ENCODE measurements around the gene RBM19.

RBM19 gene

GRCh38 chr12:113837528-113838296 is 128.4 kb downstream of the RBM19 start:
- Histone ChIP-seq H3K9ac (ENCODE audit: low read depth, low read length) (no peak overlapping the region), H3K4me1 (ENCODE audit: insufficient read depth, low read length) (0 out of 2 replicates have a peak, but pooled peaks cover 7% of the 10 kb centered on the region), H3K36me3 (ENCODE audit: insufficient read depth, low read length) (no peaks in the 10 kb centered on the region), H3K9me3 (ENCODE audit: control insufficient read depth, insufficient read depth, low read length) (no peaks in the 10 kb centered on the region)

- H3K4me1 ChIP-seq (ENCODE audit: insufficient read depth, low read length), result 0 out of 2 replicates have a peak, but pooled peaks cover 7% of the 10 kb centered on the region
- H3K9me3 ChIP-seq (ENCODE audit: control insufficient read depth, insufficient read depth, low read length), result no peaks in the 10 kb centered on the region
- H3K9ac ChIP-seq (ENCODE audit: low read depth, low read length), result no peak overlapping the region
- H3K36me3 ChIP-seq (ENCODE audit: insufficient read depth, low read length), result no peaks in the 10 kb centered on the region
Observed at GRCh38 chr12:113837084-113837483, 129.0 kb downstream of the RBM19 start.

- H3K9me3 ChIP-seq (ENCODE audit: control insufficient read depth, insufficient read depth, low read length), result no peaks in the 10 kb centered on the region
- H3K9ac ChIP-seq (ENCODE audit: low read depth, low read length), result no peak overlapping the region
- H3K4me1 ChIP-seq (ENCODE audit: insufficient read depth, low read length), result peaks cover 7% of the 10 kb centered on the region; the same call in 1 of the 2 replicates
- H3K36me3 ChIP-seq (ENCODE audit: insufficient read depth, low read length), result no peaks in the 10 kb centered on the region
Observed at GRCh38 chr12:113835896-113836295, 130.2 kb downstream of the RBM19 start.

- peaks cover 7% of the 10 kb centered on the region; the same call in 1 of the 2 replicates for H3K4me1 ChIP-seq (ENCODE audit: insufficient read depth, low read length)
- H3K9ac ChIP-seq (ENCODE audit: low read depth, low read length), result no peak overlapping the region
- no peaks in the 10 kb centered on the region for H3K9me3 ChIP-seq (ENCODE audit: control insufficient read depth, insufficient read depth, low read length)
- H3K36me3 ChIP-seq (ENCODE audit: insufficient read depth, low read length), result no peaks in the 10 kb centered on the region
Observed at GRCh38 chr12:113835433-113835832, 130.7 kb downstream of the RBM19 start.

- no peaks in the 10 kb centered on the region for H3K36me3 ChIP-seq (ENCODE audit: insufficient read depth, low read length)
- peaks cover 7% of the 10 kb centered on the region; the same call in 1 of the 2 replicates for H3K4me1 ChIP-seq (ENCODE audit: insufficient read depth, low read length)
- H3K9me3 ChIP-seq (ENCODE audit: control insufficient read depth, insufficient read depth, low read length), result no peaks in the 10 kb centered on the region
- H3K9ac ChIP-seq (ENCODE audit: low read depth, low read length), result no peak overlapping the region
Observed at GRCh38 chr12:113833422-113833821, 132.7 kb downstream of the RBM19 start.

GRCh38 chr12:113831476-113831875 is 134.6 kb downstream of the RBM19 start:
- Histone ChIP-seq H3K9ac (ENCODE audit: low read depth, low read length) (no peak overlapping the region), H3K9me3 (ENCODE audit: control insufficient read depth, insufficient read depth, low read length) (no peaks in the 10 kb centered on the region), H3K4me1 (ENCODE audit: insufficient read depth, low read length) (peaks cover 7% of the 10 kb centered on the region; the same call in 1 of the 2 replicates), H3K36me3 (ENCODE audit: insufficient read depth, low read length) (no peaks in the 10 kb centered on the region)

- no peaks in the 10 kb centered on the region for H3K36me3 ChIP-seq (ENCODE audit: insufficient read depth, low read length)
- H3K9me3 ChIP-seq (ENCODE audit: control insufficient read depth, insufficient read depth, low read length), result no peaks in the 10 kb centered on the region
- H3K9ac ChIP-seq (ENCODE audit: low read depth, low read length), result no peak overlapping the region
- peaks cover 4% of the 10 kb centered on the region; the same call in 1 of the 2 replicates for H3K4me1 ChIP-seq (ENCODE audit: insufficient read depth, low read length)
Observed at GRCh38 chr12:113831016-113831415, 135.1 kb downstream of the RBM19 start.

GRCh38 chr12:113829212-113829611 is 136.9 kb downstream of the RBM19 start:
- no peak overlapping the region for H3K9ac ChIP-seq (ENCODE audit: low read depth, low read length)
- no peaks in the 10 kb centered on the region; the same call in 1 of the 2 replicates for H3K4me1 ChIP-seq (ENCODE audit: insufficient read depth, low read length)
- H3K36me3 ChIP-seq (ENCODE audit: insufficient read depth, low read length), result no peaks in the 10 kb centered on the region

GRCh38 chr12:113827539-113828114 is 138.5 kb downstream of the RBM19 start:
- Histone ChIP-seq H3K36me3 (ENCODE audit: insufficient read depth, low read length) (no peaks in the 10 kb centered on the region), H3K9me3 (ENCODE audit: control insufficient read depth, insufficient read depth, low read length) (no peaks in the 10 kb centered on the region), H3K4me1 (ENCODE audit: insufficient read depth, low read length) (no peaks in the 10 kb centered on the region; the same call in 1 of the 2 replicates), H3K9ac (ENCODE audit: low read depth, low read length) (no peak overlapping the region)

More at GRCh38 chr12:113829212-113829611, 136.9 kb downstream of the RBM19 start:
- H3K9me3 ChIP-seq (ENCODE audit: control insufficient read depth, insufficient read depth, low read length), result no peaks in the 10 kb centered on the region

- no peaks in the 10 kb centered on the region; the same call in 1 of the 2 replicates for H3K4me1 ChIP-seq (ENCODE audit: insufficient read depth, low read length)
Observed at GRCh38 chr12:113826805-113827538, 139.2 kb downstream of the RBM19 start.

GRCh38 chr12:113825705-113826104 is 140.4 kb downstream of the RBM19 start:
- Histone ChIP-seq H3K9ac (ENCODE audit: low read depth, low read length) (no peak overlapping the region), H3K36me3 (ENCODE audit: insufficient read depth, low read length) (no peaks in the 10 kb centered on the region), H3K4me1 (ENCODE audit: insufficient read depth, low read length) (no peaks in the 10 kb centered on the region; the same call in 1 of the 2 replicates), H3K9me3 (ENCODE audit: control insufficient read depth, insufficient read depth, low read length) (no peaks in the 10 kb centered on the region)

More at GRCh38 chr12:113826805-113827538, 139.2 kb downstream of the RBM19 start:
- H3K36me3 ChIP-seq (ENCODE audit: insufficient read depth, low read length), result no peaks in the 10 kb centered on the region
- H3K9me3 ChIP-seq (ENCODE audit: control insufficient read depth, insufficient read depth, low read length), result no peaks in the 10 kb centered on the region
- H3K9ac ChIP-seq (ENCODE audit: low read depth, low read length), result no peak overlapping the region

- Histone ChIP-seq H3K9ac (ENCODE audit: low read depth, low read length) (no peak overlapping the region), H3K4me1 (ENCODE audit: insufficient read depth, low read length) (peaks cover 7% of the 10 kb centered on the region; the same call in 1 of the 2 replicates), H3K9me3 (ENCODE audit: control insufficient read depth, insufficient read depth, low read length) (no peaks in the 10 kb centered on the region), H3K36me3 (ENCODE audit: insufficient read depth, low read length) (no peaks in the 10 kb centered on the region)
Observed at GRCh38 chr12:113823816-113824215, 142.3 kb downstream of the RBM19 start.

- H3K36me3 ChIP-seq (ENCODE audit: insufficient read depth, low read length), result no peaks in the 10 kb centered on the region
- peaks cover 7% of the 10 kb centered on the region; the same call in 1 of the 2 replicates for H3K4me1 ChIP-seq (ENCODE audit: insufficient read depth, low read length)
- no peaks in the 10 kb centered on the region for H3K9me3 ChIP-seq (ENCODE audit: control insufficient read depth, insufficient read depth, low read length)
- H3K9ac ChIP-seq (ENCODE audit: low read depth, low read length), result no peak overlapping the region
Observed at GRCh38 chr12:113823016-113823415, 143.1 kb downstream of the RBM19 start.

- no peaks in the 10 kb centered on the region for H3K36me3 ChIP-seq (ENCODE audit: insufficient read depth, low read length)
Observed at GRCh38 chr12:113820842-113821241, 145.3 kb downstream of the RBM19 start.

More at GRCh38 chr12:113820842-113821241, 145.3 kb downstream of the RBM19 start:
- Histone ChIP-seq H3K9ac (ENCODE audit: low read depth, low read length) (no peak overlapping the region), H3K9me3 (ENCODE audit: control insufficient read depth, insufficient read depth, low read length) (no peaks in the 10 kb centered on the region), H3K4me1 (ENCODE audit: insufficient read depth, low read length) (peaks cover 7% of the 10 kb centered on the region; the same call in 1 of the 2 replicates)
